Measurements from ENCODE around the gene ADCY9.

ADCY9 gene

GRCh38 chr16:4103745-4104144 is 12.5 kb downstream of the ADCY9 start:
- no peak overlapping the region for H3K9ac ChIP-seq
- no peaks in the 10 kb centered on the region for H3K9me3 ChIP-seq (ENCODE audit: control insufficient read depth, low read length)
- no peak overlapping the region for H3K27ac ChIP-seq
- TF ChIP-seq CTCF (IDR thresholded peaks at IDR 0.05), result no peak
- no peaks in the 10 kb centered on the region for H3K36me3 ChIP-seq (ENCODE audit: control insufficient read depth, insufficient read depth, low read length)
- no peaks in the 10 kb centered on the region for H3K27me3 ChIP-seq (ENCODE audit: control insufficient read depth, insufficient read depth, low read length)
- H2AFZ ChIP-seq, result no peak overlapping the region
- H3K4me1 ChIP-seq, result peaks cover 3% of the 10 kb centered on the region
- peaks cover 19% of the 10 kb centered on the region for H3K79me2 ChIP-seq
- no peak overlapping the region for H3K4me2 ChIP-seq (ENCODE audit: low read length)
- no peak overlapping the region for H3K4me3 ChIP-seq (ENCODE audit: low read depth, low read length)

- Histone ChIP-seq H3K27ac (no peak overlapping the region), H3K27me3 (ENCODE audit: control insufficient read depth, insufficient read depth, low read length) (no peaks in the 10 kb centered on the region), H3K9me3 (ENCODE audit: control insufficient read depth, low read length) (no peaks in the 10 kb centered on the region), H3K4me2 (ENCODE audit: low read length) (no peak overlapping the region), H2AFZ (no peak overlapping the region), H3K4me3 (ENCODE audit: low read depth, low read length) (no peak overlapping the region), H3K9ac (no peak overlapping the region), H3K4me1 (peaks cover 4% of the 10 kb centered on the region), H3K79me2 (peaks cover 21% of the 10 kb centered on the region), H3K36me3 (ENCODE audit: control insufficient read depth, insufficient read depth, low read length) (no peaks in the 10 kb centered on the region)
- no peak for TF ChIP-seq CTCF (IDR thresholded peaks at IDR 0.05)
These were observed 14.6 kb downstream of the ADCY9 start for GRCh38 chr16:4101421-4102219.

- no peak for TF ChIP-seq CTCF (IDR thresholded peaks at IDR 0.05)
- Histone ChIP-seq H3K4me1 (peaks cover 6% of the 10 kb centered on the region), H3K27me3 (ENCODE audit: control insufficient read depth, insufficient read depth, low read length) (no peaks in the 10 kb centered on the region), H2AFZ (no peak overlapping the region), H3K4me3 (ENCODE audit: low read depth, low read length) (no peak overlapping the region), H3K4me2 (ENCODE audit: low read length) (no peak overlapping the region), H3K9me3 (ENCODE audit: control insufficient read depth, low read length) (no peaks in the 10 kb centered on the region), H3K36me3 (ENCODE audit: control insufficient read depth, insufficient read depth, low read length) (no peaks in the 10 kb centered on the region), H3K27ac (no peak overlapping the region), H3K79me2 (peaks cover 20% of the 10 kb centered on the region), H3K9ac (no peak overlapping the region)
These were observed 17.7 kb downstream of the ADCY9 start for GRCh38 chr16:4098501-4098900.

GRCh38 chr16:4097826-4098240 is 18.4 kb downstream of the ADCY9 start:
- no peak overlapping the region for H3K27ac ChIP-seq
- no peak overlapping the region for H2AFZ ChIP-seq
- H3K4me2 ChIP-seq (ENCODE audit: low read length), result no peak overlapping the region
- no peak overlapping the region for H3K9ac ChIP-seq
- H3K27me3 ChIP-seq (ENCODE audit: control insufficient read depth, insufficient read depth, low read length), result no peaks in the 10 kb centered on the region
- no peaks in the 10 kb centered on the region for H3K9me3 ChIP-seq (ENCODE audit: control insufficient read depth, low read length)
- H3K4me1 ChIP-seq, result peaks cover 6% of the 10 kb centered on the region
- peaks cover 15% of the 10 kb centered on the region for H3K79me2 ChIP-seq
- no peak overlapping the region for H3K4me3 ChIP-seq (ENCODE audit: low read depth, low read length)
- H3K36me3 ChIP-seq (ENCODE audit: control insufficient read depth, insufficient read depth, low read length), result no peaks in the 10 kb centered on the region
- no peak for TF ChIP-seq CTCF (IDR thresholded peaks at IDR 0.05)

- Histone ChIP-seq H3K9me3 (ENCODE audit: control insufficient read depth, low read length) (no peaks in the 10 kb centered on the region), H3K27me3 (ENCODE audit: control insufficient read depth, insufficient read depth, low read length) (no peaks in the 10 kb centered on the region), H3K4me3 (ENCODE audit: low read depth, low read length) (no peak overlapping the region), H3K27ac (no peak overlapping the region), H3K4me1 (peaks cover 6% of the 10 kb centered on the region), H3K9ac (no peak overlapping the region), H3K36me3 (ENCODE audit: control insufficient read depth, insufficient read depth, low read length) (no peaks in the 10 kb centered on the region), H3K79me2 (peaks cover 8% of the 10 kb centered on the region), H2AFZ (no peak overlapping the region), H3K4me2 (ENCODE audit: low read length) (no peak overlapping the region)
- no peak for TF ChIP-seq CTCF (IDR thresholded peaks at IDR 0.05)
These were observed 19.7 kb downstream of the ADCY9 start for GRCh38 chr16:4096509-4096908.
